Stomach (tissue), 9 donors: ENCODE data around the gene CA5A. TPM values are rescaled to one million over a fixed set of nuclear protein-coding genes. Genes with fewer than 3 reads are reported as not detected.

ENCODE experiments used
- DNase-seq, 2 donors: peaks; one replicate each; pipeline versions ENCODE4 v3.0.0 to v3.0.0-alpha.2; 2013 to 2019
- H3K27ac ChIP-seq, 5 donors: fragments of 200-600 bp in 4 of 5; sonication (generic) in 4 of 5; one replicate each; pipeline ENCODE4 v1.5.1; 2013 to 2019; ENCODE audit warnings: mild to moderate bottlenecking in 1 of 5, moderate library complexity in 1 of 5
- H3K27me3 ChIP-seq, 3 donors: fragments of 200-600 bp; sonication (generic); one replicate each; pipeline ENCODE4 v1.5.1; 2017 to 2019; ENCODE audit warnings: mixed run types in 1 of 3
- H3K36me3 ChIP-seq, 4 donors: fragments of 200-600 bp; sonication (generic); 1 replicate in 3 of 4; 2 replicates in 1 of 4; pipeline ENCODE4 v1.5.1; 2016 to 2019
- H3K4me1 ChIP-seq, 4 donors: fragments of 200-600 bp; sonication (generic); one replicate each; pipeline ENCODE4 v1.5.1; 2016 to 2019
- H3K4me3 ChIP-seq, 4 donors: fragments of 200-600 bp; sonication (generic) in 3 of 4; one replicate each; pipeline ENCODE4 v1.5.1; 2016 to 2019; ENCODE audit warnings: mild to moderate bottlenecking in 1 of 4
- H3K9me3 ChIP-seq, 4 donors: fragments of 200-600 bp; sonication (generic); one replicate each; pipeline ENCODE4 v1.5.1; 2016 to 2019
- CTCF ChIP-seq, 7 experiments: fragments of 450-650 bp in 4 of 7; fragments of 200-600 bp in 3 of 7; sonication (generic) in 3 of 7; IDR thresholded peaks; one replicate each; pipeline ENCODE4 v1.5.1; 2016 to 2019; ENCODE audit warnings: antibody characterized with exemption in 7 of 7, control low read depth in 2 of 7, mild to moderate bottlenecking in 1 of 7
- EP300 ChIP-seq: sonication (generic); formaldehyde crosslinking; IDR thresholded peaks from one replicate; pipeline ENCODE4 v1.6.1; 2017; ENCODE audit warnings: antibody characterized with exemption
- POLR2A ChIP-seq, 4 donors: fragments of 450-650 bp; IDR thresholded peaks; one replicate each; pipeline ENCODE4 v1.6.1; 2016; ENCODE audit warnings: antibody characterized with exemption in 4 of 4, control low read depth in 2 of 4, mild to moderate bottlenecking in 1 of 4, moderate library complexity in 1 of 4
- POLR2AphosphoS5 ChIP-seq, 3 donors: sonication (generic); formaldehyde crosslinking; IDR thresholded peaks; one replicate each; pipeline ENCODE4 v1.6.1; 2016; ENCODE audit warnings: antibody characterized with exemption in 3 of 3
- WGBS, 5 donors: extraction: QIAGEN DNeasy Blood & Tissue Kit in 3 of 5; methylation state at CpG; one replicate each; pipeline versions ENCODE4 v1.1.5 to v1.1.7; 2013 to 2018; 5-methylcytosine and 5-hydroxymethylcytosine counted together
- intact Hi-C: fragments of 100-400 bp; cut with DNase I; formaldehyde crosslinking; loops from one replicate; pipeline ENCODE4 v1.15.1; 2023; ENCODE audit warnings: low total_unique reads
- polyA plus RNA-seq, 3 donors: library from polyadenylated mRNA; stranded (reverse); fragments of 200-250 nt; gene quantifications; one replicate each; pipeline ENCODE4 v1.2.3, GENCODE V29; 2013
- small RNA-seq, 4 donors: library from RNA; depleted of rRNA; stranded (forward); fragments of <200 nt; gene quantifications; one replicate each; pipeline ENCODE3, GENCODE V24; 2016
- total RNA-seq, 5 donors: library from RNA; depleted of rRNA; stranded (reverse); fragments of >200 nt; gene quantifications; one replicate each; pipeline versions ENCODE4 v1.1.0 to v1.2.3, GENCODE V29; 2014 to 2016
- donor health status: healthy with polysubstance abuse.
- donor health status: Bipolar disorder and iron deficiency.
- donor health status: healthy.

Gene CA5A
- total and polyA plus RNA-seq, 8 donors = not detected

- intact Hi-C loops = no loop called here
- Histone ChIP-seq H3K4me3 (no peak overlapping the region), H3K27ac (peak overlapping the region in 4 of 5 donors; percentile 29 to 89 (median 63)), H3K36me3 (peaks cover 46 to 94% (median 65%) of the 10 kb centered on the region in 4 donors), H3K9me3 (no peaks in the 10 kb centered on the region), H3K27me3 (no peaks in the 10 kb centered on the region), H3K4me1 (peaks cover 9 to 63% (median 54%) of the 10 kb centered on the region in 4 donors)
- WGBS, 5 donors = 61 to 74% (median 63%) methylated on average over 15 to 27 of the region's 27 CpGs
- TF ChIP-seq EP300 = no peak
- peak in 1 of 3 donors; percentile 21 for TF ChIP-seq POLR2AphosphoS5 (IDR thresholded peaks at IDR 0.05)
- no peak for TF ChIP-seq POLR2A (IDR thresholded peaks at IDR 0.05)
- no peak for TF ChIP-seq CTCF (IDR thresholded peaks at IDR 0.05)
- DNase-seq = peak; percentile 75 to 81
These were observed 97.4 kb downstream of the CA5A start for GRCh38 chr16:87838643-87839541.

Small RNA genes lying within 50 kb of the gene (small RNA-seq; reads per million reads assigned to genes)
- gene AC127455.1 = 0 reads per million in 4 donors

Other genes with a start within 250 kb of the CA5A start
- gene KLHDC4, start 170.5 kb downstream of the CA5A start, total RNA-seq = 100 to 1,000 TPM in 2 of 5 donors, 10 to 100 TPM in 3; 25.5 to 119 (median 69.4) TPM
- gene KLHDC4, start 170.5 kb downstream of the CA5A start, polyA plus RNA-seq = 10 to 100 TPM; 28.5 to 37.8 (median 33.9) TPM
- gene SLC7A5, start 67.0 kb downstream of the CA5A start, total RNA-seq = 10 to 100 TPM in 3 of 5 donors, 1 to 10 TPM in 2; 1.4 to 24.1 (median 11.0) TPM
- 10 to 100 TPM in 1 of 3 donors, 1 to 10 TPM in 2; 3.5 to 74.8 (median 9.0) TPM for gene SLC7A5, start 67.0 kb downstream of the CA5A start, polyA plus RNA-seq
- gene BANP, start 14.9 kb upstream of the CA5A start, total RNA-seq = 100 to 1,000 TPM in 1 of 5 donors, 10 to 100 TPM in 4; 17.4 to 144 (median 71.2) TPM
- gene BANP, start 14.9 kb upstream of the CA5A start, polyA plus RNA-seq = 10 to 100 TPM in 1 of 3 donors, 1 to 10 TPM in 2; 6.0 to 10.3 (median 7.5) TPM